Thyroid gland (tissue), 4 donors: ENCODE results near the gene PCBP3.

Experiments used
- CTCF ChIP-seq, 6 experiments: fragments of 200-600 bp in 3 of 6; fragments of 450-650 bp in 3 of 6; sonication (generic) in 3 of 6; IDR thresholded peaks; one replicate each; pipeline ENCODE4 v1.5.1; 2016 to 2019; ENCODE audit warnings: antibody characterized with exemption in 6 of 6, mild to moderate bottlenecking in 2 of 6, inconsistent platforms in 1 of 6, moderate library complexity in 1 of 6
- POLR2A ChIP-seq, 2 donors: fragments of 450-650 bp; IDR thresholded peaks; one replicate each; pipeline ENCODE4 v1.6.1; 2017; ENCODE audit warnings: antibody characterized with exemption in 2 of 2, mild to moderate bottlenecking in 2 of 2, moderate library complexity in 1 of 2

GRCh38 chr21:45889256-45889655 lies 245.7 kb downstream of the PCBP3 start:
- TF ChIP-seq POLR2A (IDR thresholded peaks at IDR 0.05) (no peak), CTCF (IDR thresholded peaks at IDR 0.05) (no peak)
